ENCODE data around the gene NPBWR2.

NPBWR2 gene

GRCh38 chr20:64065062-64065973 is 42.0 kb downstream of the NPBWR2 start:
- no peak overlapping the region for H3K27ac ChIP-seq (ENCODE audit: insufficient read depth, low read depth, low read length, poor library complexity, severe bottlenecking)
- 80 to 82% methylated on average over 27 of the region's 27 CpGs for WGBS, 2 experiments
- no peak overlapping the region for H3K4me3 ChIP-seq (ENCODE audit: insufficient read depth, low read depth, low read length)
- H3K9me3 ChIP-seq (ENCODE audit: control insufficient read depth, low read length), result no peaks in the 10 kb centered on the region
- peaks cover 4% of the 10 kb centered on the region for H3K27me3 ChIP-seq (ENCODE audit: control insufficient read depth, insufficient read depth, low read length, poor library complexity, severe bottlenecking)
- peaks cover 11% of the 10 kb centered on the region for H3K4me1 ChIP-seq (ENCODE audit: control insufficient read depth, insufficient read depth, low read length)
- H3K36me3 ChIP-seq (ENCODE audit: control insufficient read depth, insufficient read depth, low read length), result no peaks in the 10 kb centered on the region

GRCh38 chr20:64064145-64064698 is 43.1 kb downstream of the NPBWR2 start:
- peaks cover 4% of the 10 kb centered on the region for H3K27me3 ChIP-seq (ENCODE audit: control insufficient read depth, insufficient read depth, low read length, poor library complexity, severe bottlenecking)
- 71 to 74% methylated on average over 12 of the region's 12 CpGs for WGBS, 2 experiments
- H3K9me3 ChIP-seq (ENCODE audit: control insufficient read depth, low read length), result no peaks in the 10 kb centered on the region
- H3K36me3 ChIP-seq (ENCODE audit: control insufficient read depth, insufficient read depth, low read length), result no peaks in the 10 kb centered on the region
- H3K4me1 ChIP-seq (ENCODE audit: control insufficient read depth, insufficient read depth, low read length), result peaks cover 11% of the 10 kb centered on the region
- peak overlapping the region; percentile 87 for H3K4me3 ChIP-seq (ENCODE audit: insufficient read depth, low read depth, low read length)
- no peak overlapping the region for H3K27ac ChIP-seq (ENCODE audit: insufficient read depth, low read depth, low read length, poor library complexity, severe bottlenecking)

- 4% methylated on average over 51 of the region's 51 CpGs for WGBS, 2 experiments
- no peaks in the 10 kb centered on the region for H3K9me3 ChIP-seq (ENCODE audit: control insufficient read depth, low read length)
- no peaks in the 10 kb centered on the region for H3K36me3 ChIP-seq (ENCODE audit: control insufficient read depth, insufficient read depth, low read length)
- H3K4me1 ChIP-seq (ENCODE audit: control insufficient read depth, insufficient read depth, low read length), result peaks cover 11% of the 10 kb centered on the region
- peaks cover 4% of the 10 kb centered on the region for H3K27me3 ChIP-seq (ENCODE audit: control insufficient read depth, insufficient read depth, low read length, poor library complexity, severe bottlenecking)
- H3K27ac ChIP-seq (ENCODE audit: insufficient read depth, low read depth, low read length, poor library complexity, severe bottlenecking), result no peak overlapping the region
- H3K4me3 ChIP-seq (ENCODE audit: insufficient read depth, low read depth, low read length), result peak overlapping the region; percentile 87
Observed at GRCh38 chr20:64063389-64064144, 43.8 kb downstream of the NPBWR2 start.

GRCh38 chr20:64062596-64063388 is 44.6 kb downstream of the NPBWR2 start, which contains the start of gene TCEA2:
TCEA2 (plus strand) TSS chr20:64063198; CDS start chr20:64063313, 115 bp downstream.
- Histone ChIP-seq H3K27ac (ENCODE audit: insufficient read depth, low read depth, low read length, poor library complexity, severe bottlenecking) (no peak within 1 kb of the TSS), H3K27me3 (ENCODE audit: control insufficient read depth, insufficient read depth, low read length, poor library complexity, severe bottlenecking) (peaks cover 4% of the 10 kb centered on the region), H3K36me3 (ENCODE audit: control insufficient read depth, insufficient read depth, low read length) (no peaks in the 10 kb centered on the region), H3K4me3 (ENCODE audit: insufficient read depth, low read depth, low read length) (peak within 1 kb of the TSS; percentile 87), H3K4me1 (ENCODE audit: control insufficient read depth, insufficient read depth, low read length) (peaks cover 11% of the 10 kb centered on the region), H3K9me3 (ENCODE audit: control insufficient read depth, low read length) (no peaks in the 10 kb centered on the region)
- whole genome bisulfite sequencing, 2 experiments, result 13% methylated on average over 85 of the region's 85 CpGs

- no peak overlapping the region for H3K27ac ChIP-seq (ENCODE audit: insufficient read depth, low read depth, low read length, poor library complexity, severe bottlenecking)
- 70 to 74% methylated on average over 5 of the region's 5 CpGs for WGBS, 2 experiments
- peak overlapping the region; percentile 87 for H3K4me3 ChIP-seq (ENCODE audit: insufficient read depth, low read depth, low read length)
Observed at GRCh38 chr20:64062276-64062595, 45.1 kb downstream of the NPBWR2 start.

GRCh38 chr20:64058536-64058935 is 48.8 kb downstream of the NPBWR2 start:
- Histone ChIP-seq H3K4me3 (ENCODE audit: insufficient read depth, low read depth, low read length) (no peak overlapping the region), H3K27ac (ENCODE audit: insufficient read depth, low read depth, low read length, poor library complexity, severe bottlenecking) (no peak overlapping the region), H3K36me3 (ENCODE audit: control insufficient read depth, insufficient read depth, low read length) (no peaks in the 10 kb centered on the region), H3K9me3 (ENCODE audit: control insufficient read depth, low read length) (no peaks in the 10 kb centered on the region), H3K27me3 (ENCODE audit: control insufficient read depth, insufficient read depth, low read length, poor library complexity, severe bottlenecking) (peaks cover 2% of the 10 kb centered on the region), H3K4me1 (ENCODE audit: control insufficient read depth, insufficient read depth, low read length) (peaks cover 14% of the 10 kb centered on the region)
- 88% methylated on average over 12 of the region's 12 CpGs for WGBS, 2 experiments

More at GRCh38 chr20:64062276-64062595, 45.1 kb downstream of the NPBWR2 start:
- Histone ChIP-seq H3K9me3 (ENCODE audit: control insufficient read depth, low read length) (no peaks in the 10 kb centered on the region), H3K4me1 (ENCODE audit: control insufficient read depth, insufficient read depth, low read length) (peaks cover 11% of the 10 kb centered on the region), H3K27me3 (ENCODE audit: control insufficient read depth, insufficient read depth, low read length, poor library complexity, severe bottlenecking) (peaks cover 4% of the 10 kb centered on the region), H3K36me3 (ENCODE audit: control insufficient read depth, insufficient read depth, low read length) (no peaks in the 10 kb centered on the region)

- Histone ChIP-seq H3K36me3 (ENCODE audit: control insufficient read depth, insufficient read depth, low read length) (no peaks in the 10 kb centered on the region), H3K9me3 (ENCODE audit: control insufficient read depth, low read length) (no peaks in the 10 kb centered on the region), H3K4me3 (ENCODE audit: insufficient read depth, low read depth, low read length) (no peak overlapping the region), H3K27me3 (ENCODE audit: control insufficient read depth, insufficient read depth, low read length, poor library complexity, severe bottlenecking) (no peaks in the 10 kb centered on the region), H3K27ac (ENCODE audit: insufficient read depth, low read depth, low read length, poor library complexity, severe bottlenecking) (no peak overlapping the region), H3K4me1 (ENCODE audit: control insufficient read depth, insufficient read depth, low read length) (peaks cover 14% of the 10 kb centered on the region)
- whole genome bisulfite sequencing, 2 experiments, result 42 to 44% methylated on average over 33 of the region's 33 CpGs
Observed at GRCh38 chr20:64057628-64058498, 49.5 kb downstream of the NPBWR2 start.

- no peak overlapping the region for H3K27ac ChIP-seq (ENCODE audit: insufficient read depth, low read depth, low read length, poor library complexity, severe bottlenecking)
- no peaks in the 10 kb centered on the region for H3K9me3 ChIP-seq (ENCODE audit: control insufficient read depth, low read length)
- 83 to 84% methylated on average over 39 of the region's 39 CpGs for WGBS, 2 experiments
- H3K4me3 ChIP-seq (ENCODE audit: insufficient read depth, low read depth, low read length), result no peak overlapping the region
- peaks cover 6% of the 10 kb centered on the region for H3K27me3 ChIP-seq (ENCODE audit: control insufficient read depth, insufficient read depth, low read length, poor library complexity, severe bottlenecking)
- no peaks in the 10 kb centered on the region for H3K36me3 ChIP-seq (ENCODE audit: control insufficient read depth, insufficient read depth, low read length)
- peaks cover 10% of the 10 kb centered on the region for H3K4me1 ChIP-seq (ENCODE audit: control insufficient read depth, insufficient read depth, low read length)
Observed at GRCh38 chr20:64056889-64057627, 50.3 kb downstream of the NPBWR2 start.

- Histone ChIP-seq H3K4me1 (ENCODE audit: control insufficient read depth, insufficient read depth, low read length) (peaks cover 10% of the 10 kb centered on the region), H3K4me3 (ENCODE audit: insufficient read depth, low read depth, low read length) (no peak overlapping the region), H3K27me3 (ENCODE audit: control insufficient read depth, insufficient read depth, low read length, poor library complexity, severe bottlenecking) (peaks cover 9% of the 10 kb centered on the region), H3K27ac (ENCODE audit: insufficient read depth, low read depth, low read length, poor library complexity, severe bottlenecking) (no peak overlapping the region), H3K9me3 (ENCODE audit: control insufficient read depth, low read length) (no peaks in the 10 kb centered on the region), H3K36me3 (ENCODE audit: control insufficient read depth, insufficient read depth, low read length) (no peaks in the 10 kb centered on the region)
- 80 to 86% methylated on average over 7 of the region's 7 CpGs for WGBS, 2 experiments
Observed at GRCh38 chr20:64056639-64056888, 50.8 kb downstream of the NPBWR2 start.
